ENCODE results near the gene TMEM250. TPM values are rescaled to one million over a fixed set of nuclear protein-coding genes. Genes with fewer than 3 reads are reported as not detected.
A peak's percentile ranks its signal among the peaks of the same experiment; 100 is the strongest.

Gene TMEM250
- total RNA-seq, 1 donor from 2014 or later: 23.0 TPM

- no peak for DNase-seq (ENCODE audit: low spot score)
- intact Hi-C loops (cut with DNase I): loop anchor here (2.0 kb wide), 1 partner anchor 33 kb away; no protein-coding TSS in a partner anchor
- no peak for ATAC-seq
Measured at GRCh38 chr9:136089697-136090045, 29.0 kb downstream of the TMEM250 start.

- ATAC-seq: no peak
- intact Hi-C loops (cut with DNase I): loop anchor here (2.0 kb wide), 1 partner anchor 34 kb away; no protein-coding TSS in a partner anchor
- no peak for DNase-seq (ENCODE audit: low spot score)
Measured at GRCh38 chr9:136088939-136089696, 29.6 kb downstream of the TMEM250 start.

- ATAC-seq: no peak
- intact Hi-C loops (cut with DNase I): loop anchor here (2.0 kb wide), 1 partner anchor 34 kb away; no protein-coding TSS in a partner anchor
- no peak for DNase-seq (ENCODE audit: low spot score)
Measured at GRCh38 chr9:136088481-136088938, 30.2 kb downstream of the TMEM250 start.

- intact Hi-C loops (cut with DNase I): loop anchor here (2.0 kb wide), 1 partner anchor 35 kb away; no protein-coding TSS in a partner anchor
- no peak for ATAC-seq
Measured at GRCh38 chr9:136087741-136088480, 30.8 kb downstream of the TMEM250 start.

GRCh38 chr9:136086951-136087740 lies 31.5 kb downstream of the TMEM250 start:
- ATAC-seq: no peak
- no peak for DNase-seq (ENCODE audit: low spot score)
- intact Hi-C loops (cut with DNase I): no loop called here

More at GRCh38 chr9:136087741-136088480, 30.8 kb downstream of the TMEM250 start:
- DNase-seq (ENCODE audit: low spot score): no peak

GRCh38 chr9:136086213-136086881 lies 32.3 kb downstream of the TMEM250 start:
- ATAC-seq: no peak
- intact Hi-C loops (cut with DNase I): no loop called here
- no peak for DNase-seq (ENCODE audit: low spot score)

GRCh38 chr9:136085815-136086212 lies 32.9 kb downstream of the TMEM250 start:
- DNase-seq (ENCODE audit: low spot score): peak; percentile 78
- ATAC-seq: peak; percentile 61
- intact Hi-C loops (cut with DNase I): no loop called here

GRCh38 chr9:136084063-136084944 lies 34.4 kb downstream of the TMEM250 start:
- intact Hi-C loops (cut with DNase I): no loop called here
- DNase-seq (ENCODE audit: low spot score) (no peak), ATAC-seq (no peak)

- no peak for DNase-seq (ENCODE audit: low spot score)
- ATAC-seq: no peak
- intact Hi-C loops (cut with DNase I): no loop called here
Measured at GRCh38 chr9:136083558-136084062, 35.1 kb downstream of the TMEM250 start.

GRCh38 chr9:136082496-136083361 lies 35.9 kb downstream of the TMEM250 start:
- ATAC-seq (no peak), DNase-seq (ENCODE audit: low spot score) (no peak)
- intact Hi-C loops (cut with DNase I): no loop called here

GRCh38 chr9:136081826-136082495 lies 36.7 kb downstream of the TMEM250 start:
- intact Hi-C loops (cut with DNase I): no loop called here
- no peak for ATAC-seq
- DNase-seq (ENCODE audit: low spot score): no peak

- ATAC-seq (peak; percentile 63), DNase-seq (ENCODE audit: low spot score) (no peak)
- intact Hi-C loops (cut with DNase I): no loop called here
Measured at GRCh38 chr9:136081113-136081825, 37.4 kb downstream of the TMEM250 start.

- no peak for ATAC-seq
- intact Hi-C loops (cut with DNase I): no loop called here
- DNase-seq (ENCODE audit: low spot score): no peak
Measured at GRCh38 chr9:136080716-136081112, 38.0 kb downstream of the TMEM250 start.

GRCh38 chr9:136079916-136080246 lies 38.8 kb downstream of the TMEM250 start:
- ATAC-seq (peak; percentile 11), DNase-seq (ENCODE audit: low spot score) (no peak)
- intact Hi-C loops (cut with DNase I): no loop called here

GRCh38 chr9:136079211-136079915 lies 39.3 kb downstream of the TMEM250 start:
- no peak for DNase-seq (ENCODE audit: low spot score)
- ATAC-seq: peak; percentile 2
- intact Hi-C loops (cut with DNase I): no loop called here
